Gastrocnemius medialis (tissue), 4 donors: Measurements from ENCODE around the gene FSIP1. TPM values are rescaled to one million over a fixed set of nuclear protein-coding genes. Genes with fewer than 3 reads are reported as not detected.

ENCODE experiments used
- ATAC-seq, 2 donors: fragments of 150-250 bp; one replicate each; pipeline ENCODE4 v1.9.1; 2016
- DNase-seq, 2 donors: peaks; one replicate each; pipeline ENCODE4 v3.0.0-alpha.2; 2019
- H3K27ac ChIP-seq, 4 donors: fragments of 200-600 bp; sonication (generic); 1 replicate in 1 of 4; 2 replicates in 3 of 4; pipeline ENCODE4 v1.5.1; 2016 to 2018; ENCODE audit warnings: mild to moderate bottlenecking in 2 of 4, moderate library complexity in 1 of 4
- H3K27me3 ChIP-seq, 3 donors: fragments of 200-600 bp; sonication (generic) in 2 of 3; 1 replicate in 1 of 3; 2 replicates in 2 of 3; pipeline versions ENCODE4 v1.5.1 to v1.6.0; 2016 to 2019; ENCODE audit warnings: mild to moderate bottlenecking in 1 of 3, moderate library complexity in 1 of 3
- H3K36me3 ChIP-seq, 2 donors: fragments of 200-600 bp; sonication (generic) in 1 of 2; one replicate each; pipeline ENCODE4 v1.5.1; 2017 to 2018
- H3K4me1 ChIP-seq, 2 donors: fragments of 200-600 bp; sonication (generic) in 1 of 2; one replicate each; pipeline ENCODE4 v1.5.1; 2016 to 2017; ENCODE audit warnings: mild to moderate bottlenecking in 2 of 2
- H3K4me3 ChIP-seq, 4 donors: fragments of 200-600 bp; sonication (generic) in 3 of 4; 1 replicate in 1 of 4; 2 replicates in 3 of 4; pipeline ENCODE4 v1.5.1; 2016 to 2019; ENCODE audit warnings: mild to moderate bottlenecking in 2 of 4
- H3K9me3 ChIP-seq, 3 donors: fragments of 200-600 bp; sonication (generic) in 2 of 3; 1 replicate in 1 of 3; 2 replicates in 2 of 3; pipeline ENCODE4 v1.5.1; 2016 to 2019
- POLR2A ChIP-seq, 2 donors: fragments of 450-650 bp; IDR thresholded peaks; one replicate each; pipeline ENCODE4 v1.6.1; 2017; ENCODE audit warnings: antibody characterized with exemption in 2 of 2, mild to moderate bottlenecking in 2 of 2, moderate library complexity in 2 of 2
- in situ Hi-C, 4 donors: fragments of 200-750 bp; cut with MboI; loops; one replicate each; pipeline versions ENCODE4 v1.15.0 to v1.8.0; 2017; ENCODE audit warnings: low sequenced_read_pairs in 4 of 4
- intact Hi-C: fragments of 100-400 bp; cut with DNase I; formaldehyde crosslinking; loops from one replicate; pipeline ENCODE4 v1.15.1; 2023; ENCODE audit warnings: low total_unique reads
- total RNA-seq, 4 donors: library from RNA; depleted of rRNA; stranded (reverse); fragments of >200 nt; gene quantifications; one replicate each; pipeline versions ENCODE4 v1.1.0 to v1.2.3, GENCODE V29; 2016
- TF ChIP-seq, protein P1 (sequence below), 5 experiments: fragments of 450-650 bp in 3 of 5; fragments of 200-600 bp in 2 of 5; sonication (generic) in 2 of 5; IDR thresholded peaks in 4 of 5; conservative IDR thresholded peaks in 1 of 5; 1 replicate in 4 of 5; 2 replicates in 1 of 5; pipeline ENCODE4 v1.5.1; 2016 to 2019; ENCODE audit warnings: antibody characterized with exemption in 5 of 5, mild to moderate bottlenecking in 3 of 5, moderate library complexity in 3 of 5

The FSIP1 gene
- total RNA-seq, 4 donors from 2014 or later = 0.11 to 23.9 (median 1.0) TPM; not detected in 1

DNA sequence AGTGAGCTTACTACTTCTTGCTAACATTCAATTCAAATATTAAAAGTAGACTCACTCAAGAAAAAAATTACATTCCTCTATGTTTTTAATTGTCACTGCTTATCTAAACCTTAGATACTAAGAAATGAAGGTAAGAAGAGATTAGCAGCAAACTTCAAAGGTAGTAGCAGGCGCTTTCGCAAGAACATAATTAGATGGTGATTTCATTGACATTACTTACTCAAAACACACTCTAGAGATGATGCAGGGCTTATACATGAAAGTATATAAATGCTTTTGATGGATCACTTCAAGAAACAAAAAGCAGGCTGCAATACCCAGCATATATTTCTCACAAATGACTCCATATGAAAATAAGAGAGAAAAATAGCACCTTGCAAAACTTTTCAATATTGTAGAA, 86.8 kb downstream of the FSIP1 start:
- Histone ChIP-seq H3K27me3 (no peaks in the 10 kb centered on the region), H3K4me3 (no peak overlapping the region), H3K27ac (no peak overlapping the region), H3K9me3 (no peaks in the 10 kb centered on the region), H3K4me1 (no peaks in the 10 kb centered on the region), H3K36me3 (no peaks in the 10 kb centered on the region)
- DNase-seq = no peak
- no peak for TF ChIP-seq POLR2A (IDR thresholded peaks at IDR 0.05)
- TF ChIP-seq, protein P1, sequence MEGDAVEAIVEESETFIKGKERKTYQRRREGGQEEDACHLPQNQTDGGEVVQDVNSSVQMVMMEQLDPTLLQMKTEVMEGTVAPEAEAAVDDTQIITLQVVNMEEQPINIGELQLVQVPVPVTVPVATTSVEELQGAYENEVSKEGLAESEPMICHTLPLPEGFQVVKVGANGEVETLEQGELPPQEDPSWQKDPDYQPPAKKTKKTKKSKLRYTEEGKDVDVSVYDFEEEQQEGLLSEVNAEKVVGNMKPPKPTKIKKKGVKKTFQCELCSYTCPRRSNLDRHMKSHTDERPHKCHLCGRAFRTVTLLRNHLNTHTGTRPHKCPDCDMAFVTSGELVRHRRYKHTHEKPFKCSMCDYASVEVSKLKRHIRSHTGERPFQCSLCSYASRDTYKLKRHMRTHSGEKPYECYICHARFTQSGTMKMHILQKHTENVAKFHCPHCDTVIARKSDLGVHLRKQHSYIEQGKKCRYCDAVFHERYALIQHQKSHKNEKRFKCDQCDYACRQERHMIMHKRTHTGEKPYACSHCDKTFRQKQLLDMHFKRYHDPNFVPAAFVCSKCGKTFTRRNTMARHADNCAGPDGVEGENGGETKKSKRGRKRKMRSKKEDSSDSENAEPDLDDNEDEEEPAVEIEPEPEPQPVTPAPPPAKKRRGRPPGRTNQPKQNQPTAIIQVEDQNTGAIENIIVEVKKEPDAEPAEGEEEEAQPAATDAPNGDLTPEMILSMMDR (IDR thresholded peaks at IDR 0.05 in 4 of 5, conservative IDR thresholded peaks at IDR 0.05 in 1 of 5) = no peak
- in situ Hi-C loops (no loop called here), intact Hi-C loops (no loop called here)
- ATAC-seq = no peak

- TF ChIP-seq, protein P1 (IDR thresholded peaks at IDR 0.05 in 4 of 5, conservative IDR thresholded peaks at IDR 0.05 in 1 of 5) = no peak
- no peak for TF ChIP-seq POLR2A (IDR thresholded peaks at IDR 0.05)
- no peak overlapping the region for H3K4me3 ChIP-seq
These were observed 90.0 kb downstream of the FSIP1 start for GRCh38 chr15:39692356-39693327.

GRCh38 chr15:39690881-39691634, 91.6 kb downstream of the FSIP1 start:
- ATAC-seq = no peak
- intact Hi-C loops = no loop called here

More at GRCh38 chr15:39692356-39693327, 90.0 kb downstream of the FSIP1 start:
- in situ Hi-C loops (no loop called here), intact Hi-C loops (no loop called here)
- DNase-seq (no peak), ATAC-seq (no peak)
- Histone ChIP-seq H3K4me1 (no peaks in the 10 kb centered on the region), H3K9me3 (no peaks in the 10 kb centered on the region), H3K27ac (no peak overlapping the region), H3K27me3 (no peaks in the 10 kb centered on the region), H3K36me3 (no peaks in the 10 kb centered on the region)

GRCh38 chr15:39687965-39688364, 94.7 kb downstream of the FSIP1 start:
- no peaks in the 10 kb centered on the region for H3K9me3 ChIP-seq
- DNase-seq (no peak), ATAC-seq (no peak)
- H3K4me1 ChIP-seq = no peaks in the 10 kb centered on the region
- intact Hi-C loops = loop anchor here (10.0 kb wide), 1 partner anchor 873 kb away; no protein-coding TSS in a partner anchor
- in situ Hi-C loops = loop anchor here in 3 of 4 donors (5.0 to 10.0 kb wide), 3 partner anchors 67 to 77 kb away; no protein-coding TSS in a partner anchor
- no peak overlapping the region for H3K4me3 ChIP-seq
- H3K27me3 ChIP-seq = no peaks in the 10 kb centered on the region
- TF ChIP-seq, protein P1 (IDR thresholded peaks at IDR 0.05 in 4 of 5, conservative IDR thresholded peaks at IDR 0.05 in 1 of 5) = no peak
- TF ChIP-seq POLR2A (IDR thresholded peaks at IDR 0.05) = no peak
- no peak overlapping the region for H3K27ac ChIP-seq
- H3K36me3 ChIP-seq = no peaks in the 10 kb centered on the region

More at GRCh38 chr15:39690881-39691634, 91.6 kb downstream of the FSIP1 start:
- in situ Hi-C loops = no loop called here
- Histone ChIP-seq H3K27me3 (no peaks in the 10 kb centered on the region), H3K9me3 (no peaks in the 10 kb centered on the region), H3K4me3 (no peak overlapping the region), H3K36me3 (no peaks in the 10 kb centered on the region), H3K4me1 (no peaks in the 10 kb centered on the region), H3K27ac (no peak overlapping the region)
- TF ChIP-seq POLR2A (IDR thresholded peaks at IDR 0.05) = no peak
- TF ChIP-seq, protein P1 (IDR thresholded peaks at IDR 0.05 in 4 of 5, conservative IDR thresholded peaks at IDR 0.05 in 1 of 5) = no peak
- DNase-seq = no peak
